Right renal cortex interstitium (tissue), 3 donors: ENCODE measurements around the gene USP14. TPM values are rescaled to one million over a fixed set of nuclear protein-coding genes. Genes with fewer than 3 reads are reported as not detected.
A peak's percentile ranks its signal among the peaks of the same experiment; 100 is the strongest.

Source experiments
- DNase-seq, 3 donors: peaks; one replicate each; pipeline ENCODE4 v3.0.0-alpha.2; 2013; ENCODE audit warnings: low read depth in 3 of 3, low spot score in 2 of 3
- polyA plus RNA-seq, 3 donors: library from polyadenylated mRNA; unstranded; fragments of 120-200 nt; gene quantifications; one replicate each; pipeline ENCODE4 v1.2.1, GENCODE V29; 2013; ENCODE audit not compliant: insufficient read length in 3 of 3

USP14 gene
- polyA plus RNA-seq, 3 donors = 63.6 to 68.7 (median 64.7) TPM

- DNase-seq = peak in 1 of 3 donors; percentile 3
Observed at GRCh38 chr18:159037-159652, 788 bp downstream of the USP14 start.

GRCh38 chr18:159933-160332 is 1.6 kb downstream of the USP14 start:
- no peak for DNase-seq

DNA sequence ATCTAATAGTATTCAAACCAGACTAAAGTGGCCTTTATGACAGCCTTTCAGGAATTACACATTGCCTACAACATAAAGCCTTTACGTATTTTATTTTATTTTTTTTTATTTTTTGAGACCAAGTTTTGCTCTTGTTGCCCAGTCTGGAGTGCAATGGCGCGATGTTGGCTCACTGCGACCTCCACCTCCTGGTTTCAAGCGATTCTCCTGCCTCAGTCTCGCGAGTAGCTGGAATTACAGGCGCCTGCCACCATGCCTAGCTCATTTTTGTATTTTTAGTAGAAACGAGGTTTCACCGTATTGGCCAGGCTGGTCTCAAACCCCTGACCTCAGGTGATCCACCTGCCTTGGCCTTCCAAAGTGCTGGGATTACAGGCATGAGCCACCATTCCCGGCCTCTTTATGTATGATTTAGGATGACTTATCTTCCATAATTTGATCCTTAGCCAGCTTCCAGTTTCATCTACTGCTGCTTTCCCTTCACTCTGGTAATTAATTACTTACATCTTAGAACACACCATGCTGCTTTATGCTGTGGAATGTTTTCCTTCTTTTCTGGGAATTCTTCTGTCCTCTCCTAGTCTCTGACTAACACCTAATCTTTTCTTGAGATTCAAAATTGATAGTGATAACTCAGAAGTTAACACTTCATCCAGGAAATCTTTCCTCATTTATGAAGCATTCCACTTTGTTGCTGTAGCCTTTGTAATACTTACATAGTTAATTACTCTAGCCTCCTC is 2.6 kb downstream of the USP14 start:
- no peak for DNase-seq

- no peak for DNase-seq
Observed at GRCh38 chr18:172361-172760, 14.0 kb downstream of the USP14 start.

GRCh38 chr18:179499-179898 is 21.1 kb downstream of the USP14 start:
- no peak for DNase-seq

- DNase-seq = no peak
Observed at GRCh38 chr18:181711-182110, 23.4 kb downstream of the USP14 start.

DNA sequence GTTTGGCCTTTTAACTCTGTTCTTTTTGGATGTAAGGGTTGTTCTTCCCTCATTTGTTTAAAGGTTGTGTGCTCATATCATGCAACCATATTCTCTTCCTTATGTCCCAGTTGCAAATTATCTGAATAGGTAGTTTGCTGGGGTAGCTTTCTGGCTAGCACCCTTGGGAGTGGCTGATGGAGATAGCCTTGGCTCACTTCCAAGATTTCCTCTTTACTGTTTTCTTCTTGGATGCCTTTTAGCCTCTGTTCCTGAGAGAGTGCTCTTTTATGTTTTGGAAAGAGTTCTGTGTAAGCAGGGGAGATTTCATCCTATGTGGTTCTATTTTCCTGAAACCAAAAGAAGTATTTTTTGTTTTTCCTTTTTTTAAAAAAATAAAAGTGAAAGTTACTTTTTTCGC is 25.4 kb downstream of the USP14 start:
- no peak for DNase-seq

GRCh38 chr18:189254-189653 is 30.9 kb downstream of the USP14 start:
- DNase-seq = no peak

GRCh38 chr18:191725-192124 is 33.4 kb downstream of the USP14 start:
- no peak for DNase-seq

- no peak for DNase-seq
Observed at GRCh38 chr18:192801-193200, 34.4 kb downstream of the USP14 start.

DNA sequence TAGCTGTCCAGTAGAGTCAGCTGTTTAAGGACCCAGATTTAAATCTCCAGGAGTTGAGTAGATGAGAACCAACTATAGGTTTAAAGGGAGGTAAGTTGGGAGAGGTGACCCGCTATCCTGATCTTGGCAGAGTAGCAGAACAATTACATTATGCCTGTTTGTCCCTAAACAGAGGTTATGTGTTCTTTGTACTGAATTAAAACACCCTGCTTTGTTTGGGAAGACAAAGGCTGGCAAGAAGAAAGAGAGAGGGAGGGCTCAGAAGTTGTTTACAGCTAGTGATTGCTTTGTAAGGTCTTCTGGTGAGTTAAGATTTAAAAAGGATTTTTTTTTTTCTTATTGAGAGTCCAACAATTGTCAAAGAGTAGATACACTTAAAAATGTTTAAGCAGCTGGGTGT is 37.3 kb downstream of the USP14 start:
- no peak for DNase-seq

GRCh38 chr18:199214-199613 is 40.9 kb downstream of the USP14 start:
- DNase-seq = no peak

GRCh38 chr18:199768-200167 is 41.4 kb downstream of the USP14 start:
- DNase-seq = no peak

GRCh38 chr18:210075-210474 is 51.7 kb downstream of the USP14 start:
- DNase-seq = no peak

- DNase-seq = no peak
Observed at GRCh38 chr18:210733-211132, 52.4 kb downstream of the USP14 start.

DNA sequence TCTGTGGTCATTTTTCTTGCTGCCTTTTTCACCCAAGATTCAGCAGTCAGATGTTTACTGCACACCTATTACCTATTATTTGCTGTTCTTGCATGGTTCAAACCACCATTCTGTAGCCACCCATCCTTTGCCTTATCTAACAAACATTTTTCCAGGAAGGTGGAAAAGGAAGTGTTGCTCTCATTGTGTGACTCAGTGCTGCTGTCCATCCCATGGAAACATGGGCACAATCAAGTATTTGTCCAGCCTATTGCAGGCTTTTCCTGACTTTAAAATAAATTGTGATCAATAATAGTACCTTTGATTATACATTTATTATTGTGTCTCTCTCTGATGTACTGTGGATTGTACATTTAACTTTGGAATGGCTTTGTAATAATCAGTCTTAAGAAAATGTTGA is 53.2 kb downstream of the USP14 start:
- no peak for DNase-seq

GRCh38 chr18:212780-213179 is 54.4 kb downstream of the USP14 start:
- DNase-seq = no peak

- DNase-seq = no peak
Observed at GRCh38 chr18:213505-213904, 55.1 kb downstream of the USP14 start.

DNA sequence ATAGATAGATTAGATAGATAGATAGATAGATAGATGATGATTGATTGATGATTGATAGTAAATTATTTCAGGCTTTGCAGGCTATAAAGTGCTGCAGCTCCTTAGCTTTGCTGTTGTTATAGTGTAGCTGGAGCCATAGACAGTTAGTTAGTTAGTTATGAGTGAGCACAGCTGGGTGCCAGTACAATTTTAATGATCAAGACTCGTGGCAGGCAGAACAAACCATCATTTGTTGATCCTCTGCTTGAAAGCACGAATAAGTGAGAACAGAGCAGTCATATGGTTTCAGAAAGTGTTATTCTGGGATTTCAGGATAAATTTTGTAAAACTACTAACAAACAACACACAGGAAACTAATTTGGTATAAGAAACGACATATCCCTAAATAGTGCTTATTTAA is 55.6 kb downstream of the USP14 start:
- DNase-seq = no peak

- no peak for DNase-seq
Observed at GRCh38 chr18:215448-216010, 57.2 kb downstream of the USP14 start.

DNA sequence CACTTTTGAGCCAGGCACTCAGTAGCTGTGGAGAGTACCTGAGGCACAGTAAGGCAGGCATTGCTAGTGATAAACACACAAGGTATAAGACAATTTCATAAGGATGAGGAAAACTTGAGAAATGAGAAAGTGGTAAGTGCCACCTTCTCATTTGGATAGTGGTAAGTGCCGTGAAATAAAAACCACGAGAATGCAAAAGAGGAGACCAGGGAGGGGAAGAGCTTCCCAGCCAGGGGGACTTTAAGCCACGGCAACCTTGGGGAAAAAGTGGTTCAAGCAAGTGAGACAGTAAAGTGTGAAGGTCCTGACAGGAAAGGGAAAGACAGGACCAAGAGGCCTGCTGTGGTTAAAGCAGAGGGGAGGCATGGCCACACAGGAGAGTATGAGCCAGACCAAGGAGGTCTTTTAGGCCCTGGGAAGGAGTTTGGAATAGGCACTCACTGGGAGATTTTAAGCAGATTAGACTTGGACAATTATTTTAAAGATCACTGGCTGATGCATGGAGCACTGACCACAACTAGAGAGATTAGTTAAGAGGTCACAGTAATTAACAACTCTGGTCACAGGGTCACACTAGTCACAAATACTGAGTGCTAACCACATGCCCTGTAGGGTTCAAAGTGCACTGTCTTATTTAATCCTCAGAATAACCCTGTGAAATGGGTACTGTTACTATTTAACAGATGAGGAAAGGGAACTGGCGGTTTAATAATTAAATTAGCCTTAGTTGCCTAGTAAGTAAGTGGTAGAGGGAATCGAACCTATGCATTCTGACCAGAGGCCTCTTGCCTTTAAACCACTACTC is 59.4 kb downstream of the USP14 start:
- no peak for DNase-seq
